PC-3 (cell line): ENCODE measurements around the gene JCHAIN.
"Not testable (repeated sequence)": the region's sequence is repeated elsewhere in the genome, so short reads cannot be mapped to it uniquely, and the experiment has no call there.

Experiments used
- CTCF ChIP-seq: fragments of 300-600 bp; sonication (generic); conservative IDR thresholded peaks from 2 replicates; pipeline ENCODE4 v1.5.1; 2017; ENCODE audit warnings: antibody characterized with exemption, low read depth, mild to moderate bottlenecking, low read length
- EZH2 ChIP-seq: fragments of 300-600 bp; sonication (generic); IDR thresholded peaks from one replicate; pipeline ENCODE4 v1.6.1; 2017; ENCODE audit warnings: antibody characterized with exemption, mild to moderate bottlenecking, low read length; ENCODE audit not compliant: unreplicated experiment

- TF ChIP-seq CTCF, EZH2: not testable (repeated sequence)
These were observed 28.3 kb upstream of the JCHAIN start for GRCh38 chr4:70694633-70695032.
